Upper lobe of left lung (tissue), 6 donors: ENCODE data around the gene HDHD3. TPM values are rescaled to one million over a fixed set of nuclear protein-coding genes. Genes with fewer than 3 reads are reported as not detected.
"Not testable (repeated sequence)": the region's sequence is repeated elsewhere in the genome, so short reads cannot be mapped to it uniquely, and the experiment has no call there.

Experiments used
- ATAC-seq, 2 donors: fragments of 200-7000 bp; cut with Tn5 transposase; one replicate each; pipeline ENCODE4 v1.9.1; 2022; ENCODE audit warnings: mild to moderate bottlenecking in 2 of 2, moderate library complexity in 2 of 2; ENCODE audit not compliant: low FRiP score in 2 of 2
- DNase-seq, 2 donors: peaks; one replicate each; pipeline ENCODE4 v3.0.0-alpha.2; 2019 to 2020
- H3K27ac ChIP-seq, 4 donors: fragments of 200-600 bp; sonication (generic); one replicate each; pipeline ENCODE4 v1.5.1; 2016 to 2019
- H3K27me3 ChIP-seq, 4 donors: fragments of 200-600 bp; sonication (generic); one replicate each; pipeline ENCODE4 v1.5.1; 2017 to 2019
- H3K36me3 ChIP-seq, 4 donors: fragments of 200-600 bp; sonication (generic); one replicate each; pipeline ENCODE4 v1.5.1; 2016 to 2019
- H3K4me1 ChIP-seq, 4 donors: fragments of 200-600 bp; sonication (generic); one replicate each; pipeline ENCODE4 v1.5.1; 2018 to 2019
- H3K4me3 ChIP-seq, 4 donors: fragments of 200-600 bp; sonication (generic); one replicate each; pipeline ENCODE4 v1.5.1; 2017 to 2019; ENCODE audit warnings: mild to moderate bottlenecking in 2 of 4, moderate library complexity in 1 of 4
- H3K9me3 ChIP-seq, 4 donors: fragments of 200-600 bp; sonication (generic); one replicate each; pipeline ENCODE4 v1.5.1; 2018 to 2019
- EP300 ChIP-seq, 4 donors: sonication (generic); formaldehyde crosslinking; IDR thresholded peaks; one replicate each; pipeline ENCODE4 v1.5.1; 2017; ENCODE audit warnings: antibody characterized with exemption in 4 of 4, control low read depth in 2 of 4
- POLR2A ChIP-seq, 4 donors: fragments of 450-650 bp; IDR thresholded peaks; one replicate each; pipeline ENCODE4 v1.5.1; 2016 to 2017; ENCODE audit warnings: antibody characterized with exemption in 4 of 4, mild to moderate bottlenecking in 2 of 4
- POLR2AphosphoS5 ChIP-seq, 2 donors: sonication (generic); formaldehyde crosslinking; IDR thresholded peaks; one replicate each; pipeline ENCODE4 v1.5.1; 2017; ENCODE audit warnings: antibody characterized with exemption in 2 of 2
- WGBS, 2 donors: methylation state at CpG; one replicate each; pipeline ENCODE4 v1.1.5; 2017 to 2018; 5-methylcytosine and 5-hydroxymethylcytosine counted together
- total RNA-seq, 6 donors: library from RNA; depleted of rRNA in 4 of 6; stranded (reverse); fragments of >200 nt in 4 of 6; gene quantifications; one replicate each; pipeline versions ENCODE4 v1.1.0 to v1.2.1, GENCODE V29; 2016 to 2021
- TF ChIP-seq, protein P1 (sequence below), 6 experiments: fragments of 450-650 bp in 4 of 6; fragments of 200-600 bp in 2 of 6; sonication (generic) in 2 of 6; IDR thresholded peaks; one replicate each; pipeline ENCODE4 v1.5.1; 2016 to 2019; ENCODE audit warnings: antibody characterized with exemption in 6 of 6
- donor health status: DM: no; HTN: no; CAD: no; lungs with moderate emphysema.
- donor health status: DM: no; HTN: yes; CAD: no; lungs with severe emphysema.

Gene HDHD3
- total RNA-seq, 6 donors from 2014 or later = 12.0 to 25.8 (median 19.6) TPM

DNA sequence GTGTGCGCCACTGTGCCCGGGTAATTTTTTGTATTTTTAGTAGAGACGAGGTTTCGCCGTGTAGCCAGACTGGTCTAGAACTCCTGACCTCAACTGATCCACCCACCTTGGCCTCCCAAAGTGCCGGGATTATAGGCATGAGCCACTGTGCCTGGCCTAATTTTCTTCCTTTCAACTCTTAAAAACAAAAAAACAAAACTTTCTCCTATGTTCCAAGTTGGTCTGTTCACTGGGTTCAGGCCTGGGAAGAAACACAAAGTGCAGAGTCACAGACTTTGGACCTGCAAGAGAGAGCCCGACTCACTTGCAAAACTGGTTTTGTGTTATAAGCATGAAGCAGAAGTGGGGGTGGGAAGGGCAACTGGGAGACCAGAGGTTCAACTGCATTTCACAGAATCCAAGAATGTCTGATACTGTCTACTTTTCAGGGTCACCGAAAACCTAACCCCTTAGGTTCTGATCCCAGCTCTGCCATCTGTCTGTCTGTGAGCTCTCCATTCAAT is 5.2 kb upstream of the HDHD3 start:
- WGBS, 2 donors = 68 to 91% methylated on average over 8 of the region's 8 CpGs
- DNase-seq (peak in 1 of 2 donors; percentile 70), ATAC-seq (peak; percentile 28 to 68)

DNA sequence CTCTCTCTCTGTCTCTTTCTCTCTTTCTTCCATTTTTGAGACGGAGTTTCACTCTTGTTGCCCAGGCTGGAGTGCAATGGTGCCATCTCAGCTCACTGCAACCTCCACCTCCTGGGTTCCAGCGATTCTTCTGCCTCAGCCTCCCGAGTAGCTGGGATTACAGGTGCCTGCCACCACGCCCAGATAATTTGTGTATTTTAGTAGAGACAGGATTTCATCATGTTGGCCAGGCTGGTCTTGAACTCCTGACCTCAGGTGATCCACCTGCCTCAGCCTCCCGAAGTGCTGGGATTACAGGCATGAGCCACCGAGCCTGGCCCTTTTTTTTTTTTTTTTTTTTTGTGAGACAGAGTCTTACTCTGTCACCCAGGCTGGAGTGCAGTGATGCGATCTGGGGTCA is 4.7 kb upstream of the HDHD3 start:
- peaks cover 0 to 11% (median 1%) of the 10 kb centered on the region in 4 donors for H3K4me1 ChIP-seq
- WGBS, 2 donors = 72 to 81% methylated on average over 5 to 7 of the region's 7 CpGs
- H3K9me3 ChIP-seq, H3K4me3 ChIP-seq, DNase-seq, H3K27me3 ChIP-seq, ATAC-seq, H3K36me3 ChIP-seq: not testable (repeated sequence)
- peak overlapping the region in 2 of 4 donors; percentile 32 to 73 for H3K27ac ChIP-seq

More for the DNA sequence above, 5.2 kb upstream of the HDHD3 start:
- TF ChIP-seq EP300 (IDR thresholded peaks at IDR 0.05) (no peak), POLR2A (IDR thresholded peaks at IDR 0.05) (no peak)
- TF ChIP-seq, protein P1, sequence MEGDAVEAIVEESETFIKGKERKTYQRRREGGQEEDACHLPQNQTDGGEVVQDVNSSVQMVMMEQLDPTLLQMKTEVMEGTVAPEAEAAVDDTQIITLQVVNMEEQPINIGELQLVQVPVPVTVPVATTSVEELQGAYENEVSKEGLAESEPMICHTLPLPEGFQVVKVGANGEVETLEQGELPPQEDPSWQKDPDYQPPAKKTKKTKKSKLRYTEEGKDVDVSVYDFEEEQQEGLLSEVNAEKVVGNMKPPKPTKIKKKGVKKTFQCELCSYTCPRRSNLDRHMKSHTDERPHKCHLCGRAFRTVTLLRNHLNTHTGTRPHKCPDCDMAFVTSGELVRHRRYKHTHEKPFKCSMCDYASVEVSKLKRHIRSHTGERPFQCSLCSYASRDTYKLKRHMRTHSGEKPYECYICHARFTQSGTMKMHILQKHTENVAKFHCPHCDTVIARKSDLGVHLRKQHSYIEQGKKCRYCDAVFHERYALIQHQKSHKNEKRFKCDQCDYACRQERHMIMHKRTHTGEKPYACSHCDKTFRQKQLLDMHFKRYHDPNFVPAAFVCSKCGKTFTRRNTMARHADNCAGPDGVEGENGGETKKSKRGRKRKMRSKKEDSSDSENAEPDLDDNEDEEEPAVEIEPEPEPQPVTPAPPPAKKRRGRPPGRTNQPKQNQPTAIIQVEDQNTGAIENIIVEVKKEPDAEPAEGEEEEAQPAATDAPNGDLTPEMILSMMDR (IDR thresholded peaks at IDR 0.05) = no peak
- Histone ChIP-seq H3K36me3 (peaks cover 0 to 3% (median 0%) of the 10 kb centered on the region in 4 donors), H3K27ac (peak overlapping the region in 2 of 4 donors; percentile 32 to 73), H3K27me3 (no peaks in the 10 kb centered on the region), H3K9me3 (no peaks in the 10 kb centered on the region), H3K4me3 (no peak overlapping the region), H3K4me1 (peaks cover 0 to 11% (median 1%) of the 10 kb centered on the region in 4 donors)

DNA sequence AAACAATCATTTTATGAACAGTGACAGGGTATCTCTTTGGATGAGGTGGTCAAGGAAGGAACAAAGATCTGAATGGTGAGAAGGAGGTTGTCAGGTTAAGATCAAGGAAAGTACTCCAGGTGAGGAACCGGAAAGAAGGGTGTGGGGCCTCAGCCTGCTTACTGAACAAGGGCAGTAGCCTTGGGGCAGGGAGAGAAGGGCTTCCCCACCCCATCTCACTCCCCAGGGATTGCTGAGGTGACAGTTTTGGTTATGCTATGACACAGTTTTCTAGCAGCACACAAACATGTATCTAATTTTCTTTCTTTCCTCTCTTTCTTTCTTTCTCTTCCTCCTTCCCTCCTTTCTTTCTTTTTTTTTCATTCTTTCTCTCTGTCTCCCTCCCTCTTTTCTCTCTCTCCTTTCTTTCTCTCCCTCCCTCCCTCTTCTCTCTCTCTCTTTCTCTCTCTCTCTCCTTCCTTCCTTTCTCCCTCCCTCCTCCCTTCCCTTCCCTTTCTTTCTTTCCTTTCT is 4.1 kb upstream of the HDHD3 start:
- TF ChIP-seq POLR2AphosphoS5 (IDR thresholded peaks at IDR 0.05) (no peak), EP300 (IDR thresholded peaks at IDR 0.05) (no peak), POLR2A (IDR thresholded peaks at IDR 0.05) (no peak)
- TF ChIP-seq, protein P1 (IDR thresholded peaks at IDR 0.05) = no peak

DNA sequence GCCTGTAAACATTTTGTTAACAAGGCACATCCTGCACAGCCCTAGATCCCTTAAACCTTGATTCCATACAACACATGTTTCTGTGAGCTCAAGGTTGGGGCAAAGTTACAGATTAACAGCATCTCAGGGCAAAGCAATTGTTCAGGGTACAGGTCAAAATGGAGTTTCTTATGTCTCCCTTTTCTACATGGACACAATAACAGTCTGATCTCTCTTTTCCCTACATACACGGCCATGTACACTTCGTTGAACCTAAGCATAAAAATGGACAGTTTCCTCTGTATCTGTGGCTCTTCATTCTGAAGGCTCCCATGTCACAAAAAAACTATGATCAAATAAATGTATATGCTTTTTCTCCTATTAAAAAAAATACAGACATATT is 3.0 kb upstream of the HDHD3 start:
- not testable (repeated sequence) for DNase-seq, H3K36me3 ChIP-seq, ATAC-seq, H3K27ac ChIP-seq, H3K4me3 ChIP-seq, H3K9me3 ChIP-seq, H3K27me3 ChIP-seq
- H3K4me1 ChIP-seq = peaks cover 4 to 21% (median 9%) of the 10 kb centered on the region in 4 donors
- WGBS, 2 donors = 89 to 95% methylated on average over 2 of the region's 2 CpGs

More for the DNA sequence above, 4.1 kb upstream of the HDHD3 start:
- H3K9me3 ChIP-seq = no peaks in the 10 kb centered on the region
- H3K36me3 ChIP-seq = no peaks in the 10 kb centered on the region
- no peak overlapping the region for H3K27ac ChIP-seq
- no peaks in the 10 kb centered on the region for H3K27me3 ChIP-seq
- H3K4me3 ChIP-seq = no peak overlapping the region
- H3K4me1 ChIP-seq = peaks cover 0 to 11% (median 3%) of the 10 kb centered on the region in 4 donors
- no peak for DNase-seq
- 50 to 55% methylated on average over 1 of the region's 1 CpG for WGBS, 2 donors
- no peak for ATAC-seq

DNA sequence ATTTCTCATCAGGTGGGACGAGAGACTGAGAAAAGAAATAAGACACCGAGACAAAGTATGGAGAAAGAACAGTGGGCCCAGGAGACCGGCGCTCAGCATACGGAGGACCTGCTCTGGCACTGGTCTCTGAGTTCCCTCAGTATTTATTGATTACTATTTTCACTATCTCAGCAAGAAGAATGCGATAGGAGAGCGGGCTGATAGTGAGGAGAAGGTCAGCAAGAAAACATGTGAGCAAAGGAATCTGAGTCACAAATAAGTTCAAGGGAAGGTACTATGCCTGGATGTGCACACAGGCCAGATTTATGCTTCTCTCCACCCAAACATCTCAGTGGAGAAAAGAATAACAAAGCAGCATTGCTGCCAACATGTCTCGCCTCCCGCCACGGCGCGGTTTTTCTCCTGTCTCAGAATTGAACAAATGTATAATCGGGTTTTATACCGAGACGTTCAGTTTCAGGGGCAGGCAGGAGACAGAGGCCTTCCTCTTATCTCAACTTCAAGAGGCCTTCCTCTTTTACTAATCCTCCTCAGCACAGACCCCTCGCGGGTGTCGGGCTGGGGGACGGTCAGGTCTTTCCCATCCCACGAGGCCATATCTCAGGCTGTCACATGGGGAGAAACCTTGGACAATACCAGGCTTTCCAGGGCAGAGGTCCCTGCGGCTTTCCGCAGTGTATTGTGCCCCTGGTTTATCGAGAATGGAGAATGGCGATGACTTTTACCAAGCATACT is 2.5 kb upstream of the HDHD3 start:
- peaks cover 4 to 23% (median 9%) of the 10 kb centered on the region in 4 donors for H3K4me1 ChIP-seq
- H3K9me3 ChIP-seq, ATAC-seq, H3K4me3 ChIP-seq, DNase-seq, H3K27me3 ChIP-seq, H3K27ac ChIP-seq, H3K36me3 ChIP-seq: not testable (repeated sequence)
- 76 to 77% methylated on average over 20 to 24 of the region's 24 CpGs for WGBS, 2 donors

DNA sequence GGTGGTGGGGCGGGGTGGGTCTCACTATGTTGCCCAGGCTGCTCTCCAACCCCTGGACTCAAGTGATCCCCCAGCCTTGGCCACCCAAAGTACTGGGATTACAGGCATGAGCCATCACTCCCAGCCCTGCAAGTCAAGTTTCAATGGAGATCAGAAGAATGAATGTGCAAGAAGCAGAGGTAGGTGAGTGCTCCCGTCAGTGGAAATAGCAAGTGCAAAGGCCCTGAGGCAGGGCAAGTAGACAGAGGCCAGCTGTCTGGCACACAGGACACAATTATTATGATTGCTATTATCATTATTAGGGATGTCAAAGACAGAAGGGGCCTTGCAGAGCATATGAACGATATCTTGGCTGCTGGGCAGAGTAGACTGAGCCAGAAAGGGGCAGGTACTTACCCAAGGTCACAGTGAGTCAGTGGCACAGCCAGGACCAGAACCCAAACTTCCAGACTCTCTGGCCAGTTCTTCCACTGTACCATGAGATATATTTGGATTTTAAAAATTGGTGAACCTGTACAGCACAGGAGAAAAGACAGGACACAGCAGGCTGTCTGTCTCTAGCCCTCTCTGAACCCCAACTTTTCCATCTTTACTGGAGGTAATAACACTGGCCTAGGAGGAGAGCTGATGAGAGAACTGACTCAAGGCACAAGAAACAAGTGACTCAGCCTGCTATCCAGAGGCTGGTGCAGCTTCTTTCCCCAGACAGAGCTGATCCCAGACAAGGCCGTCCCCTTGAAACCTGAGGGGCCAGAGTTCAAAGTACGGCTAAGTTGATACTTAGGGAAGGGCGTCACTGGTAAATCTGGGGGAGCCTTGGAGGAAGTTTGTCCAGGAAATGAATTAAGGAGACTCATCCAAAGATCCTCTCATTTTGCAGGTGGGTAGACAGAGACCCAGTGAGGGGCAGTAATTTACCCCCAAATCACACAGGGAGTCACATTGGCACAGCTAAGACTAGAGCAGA is 1.4 kb downstream of the HDHD3 start:
- ATAC-seq = no peak
- TF ChIP-seq, protein P1 (IDR thresholded peaks at IDR 0.05) = no peak
- TF ChIP-seq POLR2A (IDR thresholded peaks at IDR 0.05) (no peak), EP300 (IDR thresholded peaks at IDR 0.05) (no peak), POLR2AphosphoS5 (IDR thresholded peaks at IDR 0.05) (no peak)
- H3K4me3 ChIP-seq = peak overlapping the region in 3 of 4 donors; percentile 68 to 79 (median 73)

More for the DNA sequence above, 1.4 kb downstream of the HDHD3 start:
- H3K4me1 ChIP-seq = peaks cover 4 to 17% (median 9%) of the 10 kb centered on the region in 4 donors
- peaks cover 0 to 28% (median 15%) of the 10 kb centered on the region in 4 donors for H3K36me3 ChIP-seq
- peak overlapping the region in 2 of 4 donors; percentile 4 to 88 for H3K27ac ChIP-seq
- H3K9me3 ChIP-seq = no peaks in the 10 kb centered on the region
- no peak for DNase-seq
- H3K27me3 ChIP-seq = no peaks in the 10 kb centered on the region
- WGBS, 2 donors = 68 to 84% methylated on average over 6 of the region's 6 CpGs
